Thyroid gland (tissue), 4 donors: ENCODE results near the gene GNG7. TPM values are rescaled to one million over a fixed set of nuclear protein-coding genes. Genes with fewer than 3 reads are reported as not detected.

Experiments
- DNase-seq, 2 donors: peaks; one replicate each; pipeline ENCODE4 v3.0.0-alpha.2; 2019
- H3K27ac ChIP-seq, 3 donors: fragments of 200-600 bp; sonication (generic); 1 replicate in 2 of 3; 2 replicates in 1 of 3; pipeline ENCODE4 v1.5.1; 2016 to 2019; ENCODE audit warnings: mild to moderate bottlenecking in 1 of 3, moderate library complexity in 1 of 3
- H3K27me3 ChIP-seq: fragments of 200-600 bp; sonication (generic); one replicate; pipeline ENCODE4 v1.5.1; 2019
- H3K36me3 ChIP-seq, 2 donors: fragments of 200-600 bp; sonication (generic); one replicate each; pipeline ENCODE4 v1.5.1; 2016 to 2019
- H3K4me1 ChIP-seq, 2 donors: fragments of 200-600 bp; sonication (generic); one replicate each; pipeline ENCODE4 v1.5.1; 2017 to 2019
- H3K4me3 ChIP-seq, 3 donors: fragments of 200-600 bp; sonication (generic); replicated peaks in 1 of 3; 1 replicate in 2 of 3; 2 replicates in 1 of 3; pipeline ENCODE4 v1.5.1; 2016; ENCODE audit warnings: mild to moderate bottlenecking in 1 of 3
- H3K9me3 ChIP-seq: fragments of 200-600 bp; sonication (generic); one replicate; pipeline ENCODE4 v1.5.1; 2017
- CTCF ChIP-seq, 6 experiments: fragments of 200-600 bp in 3 of 6; fragments of 450-650 bp in 3 of 6; sonication (generic) in 3 of 6; IDR thresholded peaks; one replicate each; pipeline ENCODE4 v1.5.1; 2016 to 2019; ENCODE audit warnings: antibody characterized with exemption in 6 of 6, mild to moderate bottlenecking in 2 of 6, inconsistent platforms in 1 of 6, moderate library complexity in 1 of 6
- POLR2A ChIP-seq, 2 donors: fragments of 450-650 bp; IDR thresholded peaks; one replicate each; pipeline ENCODE4 v1.6.1; 2017; ENCODE audit warnings: antibody characterized with exemption in 2 of 2, mild to moderate bottlenecking in 2 of 2, moderate library complexity in 1 of 2
- WGBS, 2 donors: methylation state at CpG; one replicate each; pipeline ENCODE4 v1.1.5; 2017; 5-methylcytosine and 5-hydroxymethylcytosine counted together
- intact Hi-C: fragments of 100-400 bp; cut with DNase I; formaldehyde crosslinking; loops from one replicate; pipeline ENCODE4 v1.15.1; 2023
- total RNA-seq, 4 donors: library from RNA; depleted of rRNA; stranded (reverse); fragments of >200 nt; gene quantifications; one replicate each; pipeline ENCODE4 v1.2.3, GENCODE V29; 2016

GNG7 gene
- total RNA-seq, 4 donors from 2014 or later, result 3.8 to 6.9 (median 5.6) TPM

- DNase-seq, result peak; percentile 82
- H3K27me3 ChIP-seq, result no peaks in the 10 kb centered on the region
- 26 to 27% methylated on average over 33 to 37 of the region's 37 CpGs for WGBS, 2 donors
- peak overlapping the region; percentile 96 to 100 (median 98) for H3K27ac ChIP-seq
- intact Hi-C loops, result loop anchor here (2.0 kb wide), 1 partner anchor 162 kb away; no protein-coding TSS in a partner anchor
- TF ChIP-seq CTCF (IDR thresholded peaks at IDR 0.05) (peak; percentile 48 to 98 (median 90)), POLR2A (IDR thresholded peaks at IDR 0.05) (peak in 1 of 2 donors; percentile 14)
- H3K4me3 ChIP-seq, result no peak overlapping the region
- H3K9me3 ChIP-seq, result no peaks in the 10 kb centered on the region
- H3K36me3 ChIP-seq, result no peaks in the 10 kb centered on the region
- peaks cover 42 to 53% of the 10 kb centered on the region in 2 donors for H3K4me1 ChIP-seq
Observed at GRCh38 chr19:2636897-2637683, 65.4 kb downstream of the GNG7 start.

GRCh38 chr19:2636141-2636896 lies 66.2 kb downstream of the GNG7 start:
- Histone ChIP-seq H3K36me3 (no peaks in the 10 kb centered on the region), H3K27me3 (no peaks in the 10 kb centered on the region), H3K9me3 (no peaks in the 10 kb centered on the region), H3K4me3 (no peak overlapping the region), H3K4me1 (peaks cover 46 to 60% of the 10 kb centered on the region in 2 donors), H3K27ac (peak overlapping the region; percentile 96 to 100 (median 98))
- DNase-seq, result peak; percentile 69 to 71
- TF ChIP-seq POLR2A (IDR thresholded peaks at IDR 0.05) (peak in 1 of 2 donors; percentile 58), CTCF (IDR thresholded peaks at IDR 0.05) (no peak)
- 46 to 55% methylated on average over 6 to 7 of the region's 10 CpGs for WGBS, 2 donors
- intact Hi-C loops, result loop anchor here (2.0 kb wide), 1 partner anchor 162 kb away; no protein-coding TSS in a partner anchor

- TF ChIP-seq POLR2A (IDR thresholded peaks at IDR 0.05) (peak in 1 of 2 donors; percentile 2), CTCF (IDR thresholded peaks at IDR 0.05) (no peak)
- no peak for DNase-seq
- peak overlapping the region; percentile 96 to 100 (median 98) for H3K27ac ChIP-seq
- peaks cover 49 to 70% of the 10 kb centered on the region in 2 donors for H3K4me1 ChIP-seq
- WGBS, 2 donors, result 25 to 26% methylated on average over 7 to 9 of the region's 9 CpGs
- intact Hi-C loops, result no loop called here
- H3K36me3 ChIP-seq, result no peaks in the 10 kb centered on the region
- no peaks in the 10 kb centered on the region for H3K9me3 ChIP-seq
- no peak overlapping the region for H3K4me3 ChIP-seq
- H3K27me3 ChIP-seq, result no peaks in the 10 kb centered on the region
Observed at GRCh38 chr19:2634960-2635359, 67.5 kb downstream of the GNG7 start.

GRCh38 chr19:2634228-2634951 lies 68.1 kb downstream of the GNG7 start:
- Histone ChIP-seq H3K9me3 (no peaks in the 10 kb centered on the region), H3K27me3 (no peaks in the 10 kb centered on the region)
- intact Hi-C loops, result no loop called here

More at GRCh38 chr19:2634228-2634951, 68.1 kb downstream of the GNG7 start:
- Histone ChIP-seq H3K27ac (peak overlapping the region; percentile 96 to 100 (median 98)), H3K36me3 (no peaks in the 10 kb centered on the region), H3K4me1 (peaks cover 55 to 76% of the 10 kb centered on the region in 2 donors), H3K4me3 (peak overlapping the region in 1 of 3 donors; percentile 33)
- DNase-seq, result peak; percentile 94 to 95
- 19 to 35% methylated on average over 20 to 22 of the region's 28 CpGs for WGBS, 2 donors
- TF ChIP-seq POLR2A (IDR thresholded peaks at IDR 0.05), result peak; percentile 15 to 89
- no peak for TF ChIP-seq CTCF (IDR thresholded peaks at IDR 0.05)
